Activated CD4-positive, alpha-beta T cell treated with anti-CD3 and anti-CD28 coated beads for 24 hours (primary cell): Measurements from ENCODE around the gene ACSL6.

ENCODE experiments used
- DNase-seq, 2 donors: peaks; one replicate each; pipeline ENCODE4 v3.0.0-alpha.2; 2020; ENCODE audit warnings: low read depth in 2 of 2

Gene ACSL6

DNA sequence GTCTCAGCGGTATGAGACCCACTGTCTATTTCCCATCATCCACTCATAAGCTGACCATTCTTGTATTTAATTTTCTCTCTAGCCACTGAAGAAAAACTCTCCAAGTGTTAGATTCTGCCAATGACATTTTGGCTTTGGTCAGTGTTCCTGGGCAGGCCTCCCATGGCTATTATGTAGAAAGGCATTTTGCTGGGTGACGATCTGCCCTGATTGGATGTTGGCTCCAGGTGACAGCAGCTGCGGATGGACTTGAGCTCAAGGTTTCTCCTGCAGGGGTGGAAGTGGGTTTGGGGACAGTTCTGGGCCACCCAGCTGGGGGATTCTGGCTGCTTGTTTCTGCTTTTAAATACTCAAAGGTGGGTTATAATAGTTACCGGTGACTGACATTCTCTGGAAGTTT is 31.6 kb downstream of the ACSL6 start:
- DNase-seq, result no peak

DNA sequence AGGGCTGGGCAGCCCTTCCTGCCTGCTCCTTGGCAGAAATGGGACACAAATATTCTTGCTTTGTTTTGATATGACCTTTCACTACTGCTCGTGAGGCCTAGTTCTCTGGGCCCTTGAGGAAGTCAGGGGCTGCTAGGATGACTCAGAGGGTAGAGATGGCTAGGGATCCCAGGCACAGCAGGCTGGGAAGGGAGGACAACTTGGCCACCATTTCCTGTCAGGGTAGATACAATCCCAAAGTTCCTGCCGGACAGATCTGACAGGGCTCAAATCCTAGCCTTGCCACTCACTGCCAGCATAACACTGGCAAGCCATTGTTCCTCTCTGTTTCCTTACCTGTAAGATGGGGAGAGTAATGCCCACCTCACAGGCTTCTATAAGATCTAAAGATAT is 34.2 kb downstream of the ACSL6 start:
- no peak for DNase-seq

DNA sequence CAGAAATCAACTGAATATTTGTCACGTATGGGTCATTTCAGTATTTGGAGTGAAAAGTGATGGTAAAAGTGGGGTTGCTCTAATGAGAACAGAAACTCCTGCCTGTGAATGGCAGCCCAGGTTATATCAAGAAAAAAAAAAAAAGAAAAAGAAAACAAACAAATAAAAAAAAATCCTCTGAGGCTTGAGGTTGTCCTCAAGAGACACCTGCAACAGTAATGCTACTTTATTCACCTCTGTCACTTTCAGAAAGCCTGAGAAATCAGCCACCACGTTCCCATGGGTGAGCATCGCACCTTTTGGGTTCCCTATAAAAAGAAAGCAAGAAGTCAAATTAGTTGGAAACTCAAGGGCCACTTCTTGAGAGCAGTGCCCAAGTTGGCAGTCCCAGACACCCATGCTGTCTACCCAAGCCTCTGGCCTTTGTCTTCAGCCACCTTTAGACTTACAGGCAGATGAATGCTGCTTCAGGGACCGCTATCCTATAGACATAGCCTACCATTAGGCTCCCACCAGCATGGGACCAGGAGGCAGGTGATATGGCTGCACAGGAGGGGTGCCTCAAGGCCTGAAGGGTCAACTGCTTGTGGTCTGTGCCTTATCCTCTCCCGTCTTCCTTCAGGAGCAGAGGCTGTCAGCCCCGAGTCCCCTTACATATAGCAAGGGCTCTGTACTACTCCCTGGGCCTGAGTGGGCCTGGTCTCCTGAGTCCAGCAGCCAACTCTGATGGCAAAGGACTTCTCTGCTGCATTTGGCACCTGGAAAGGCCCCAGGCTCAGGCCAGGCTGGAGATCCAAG is 34.8 kb downstream of the ACSL6 start:
- DNase-seq, result no peak

DNA sequence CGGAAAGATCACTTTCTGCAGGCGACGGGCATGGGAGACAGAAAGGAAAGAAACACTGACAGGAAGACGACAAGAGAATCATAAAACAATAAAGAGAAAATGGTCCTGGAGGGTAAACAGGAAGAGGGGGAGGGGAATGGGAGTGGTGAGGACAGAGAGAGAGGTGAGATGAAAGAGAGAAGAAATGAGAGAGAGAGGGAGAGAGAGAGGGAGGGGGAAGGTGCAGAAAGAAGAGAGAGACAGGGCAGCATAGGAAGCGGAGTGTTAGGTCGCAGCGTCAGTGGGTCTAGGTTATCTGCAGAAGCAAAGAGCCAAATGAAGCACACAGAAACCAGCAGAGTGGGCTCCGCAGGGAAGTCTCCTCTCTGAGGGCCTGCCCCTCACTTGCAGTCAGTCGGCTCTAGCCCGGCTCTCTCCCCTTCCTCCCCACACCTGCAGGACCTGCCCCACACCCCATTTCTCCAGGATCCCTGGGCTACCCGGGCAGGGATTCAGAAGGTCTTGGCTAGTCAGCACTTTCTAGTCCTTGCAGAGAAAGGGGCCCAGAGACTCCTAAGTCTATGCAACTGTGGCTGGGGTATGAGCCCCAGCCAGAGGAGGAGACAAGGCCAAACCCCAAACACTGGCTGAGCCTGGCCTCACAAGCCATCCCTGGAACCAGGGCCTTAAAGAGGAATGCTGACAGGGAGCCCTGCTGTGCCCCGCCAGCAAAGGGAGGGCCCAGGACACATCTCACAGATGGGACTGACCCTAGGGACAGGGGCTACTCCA is 36.3 kb downstream of the ACSL6 start:
- DNase-seq, result no peak

DNA sequence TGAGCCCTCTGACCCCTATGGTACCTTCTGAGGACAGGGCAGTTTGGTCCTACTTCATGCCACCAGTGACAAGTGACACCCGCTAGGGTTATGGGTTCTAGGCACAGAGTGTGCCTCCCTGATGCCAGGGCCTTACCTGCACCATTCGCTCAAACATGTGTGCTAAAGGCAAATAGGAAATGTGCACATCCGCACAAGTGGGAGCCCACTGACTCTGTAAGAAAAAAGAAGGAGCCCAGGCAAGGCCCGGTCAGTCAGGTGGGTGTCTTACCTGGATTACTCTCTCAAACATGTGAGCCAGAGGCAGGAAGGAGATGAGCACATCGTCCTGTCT is 36.9 kb downstream of the ACSL6 start:
- DNase-seq, result no peak

DNA sequence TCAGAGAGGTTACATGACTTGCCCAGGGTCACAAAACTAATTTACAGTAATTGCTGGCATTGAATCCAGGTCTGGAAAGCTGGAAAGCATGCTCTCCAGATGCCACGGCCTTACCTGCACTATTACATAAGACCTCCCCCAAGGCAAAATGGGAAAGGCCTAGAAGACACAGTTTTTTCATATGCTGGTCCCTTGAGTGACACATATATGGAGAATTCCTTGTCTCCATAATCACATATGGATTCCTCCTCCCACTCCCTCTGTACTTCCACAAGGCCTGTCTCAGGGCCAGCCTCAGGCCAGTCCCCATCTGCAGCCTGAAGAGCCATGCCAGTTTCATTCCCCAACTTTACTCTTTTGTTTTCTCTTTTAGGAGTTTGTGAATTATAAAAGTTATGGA is 37.4 kb downstream of the ACSL6 start:
- no peak for DNase-seq

DNA sequence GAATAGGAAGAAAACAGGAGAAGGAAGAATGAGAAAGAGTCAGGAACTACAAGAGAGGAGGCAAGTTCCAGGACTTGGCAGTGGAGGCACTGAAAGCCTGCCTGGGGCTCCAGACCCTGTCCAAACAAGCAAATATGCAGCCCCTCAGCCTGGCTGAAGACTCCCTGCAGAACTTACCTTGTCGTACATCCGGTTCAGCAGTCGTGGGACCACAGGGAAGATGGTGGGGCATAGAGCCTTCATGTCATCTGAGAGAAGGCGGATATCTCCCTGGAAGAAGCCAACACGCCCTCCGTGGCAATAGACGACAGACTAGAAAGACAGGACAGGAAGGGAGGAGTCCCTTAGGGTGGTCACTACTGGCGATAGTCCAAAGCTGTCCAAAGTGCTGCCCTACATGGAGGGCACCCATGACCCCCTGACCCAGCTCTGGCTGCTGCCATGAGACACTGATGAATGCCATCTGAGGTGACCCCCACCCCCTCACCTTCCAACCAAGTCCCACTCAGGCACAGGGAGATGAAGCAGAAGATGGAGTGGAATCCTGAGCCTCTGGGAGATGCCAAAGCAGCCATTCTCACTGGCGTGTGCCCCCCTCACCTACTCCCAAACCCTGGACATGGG is 38.3 kb downstream of the ACSL6 start:
- no peak for DNase-seq

DNA sequence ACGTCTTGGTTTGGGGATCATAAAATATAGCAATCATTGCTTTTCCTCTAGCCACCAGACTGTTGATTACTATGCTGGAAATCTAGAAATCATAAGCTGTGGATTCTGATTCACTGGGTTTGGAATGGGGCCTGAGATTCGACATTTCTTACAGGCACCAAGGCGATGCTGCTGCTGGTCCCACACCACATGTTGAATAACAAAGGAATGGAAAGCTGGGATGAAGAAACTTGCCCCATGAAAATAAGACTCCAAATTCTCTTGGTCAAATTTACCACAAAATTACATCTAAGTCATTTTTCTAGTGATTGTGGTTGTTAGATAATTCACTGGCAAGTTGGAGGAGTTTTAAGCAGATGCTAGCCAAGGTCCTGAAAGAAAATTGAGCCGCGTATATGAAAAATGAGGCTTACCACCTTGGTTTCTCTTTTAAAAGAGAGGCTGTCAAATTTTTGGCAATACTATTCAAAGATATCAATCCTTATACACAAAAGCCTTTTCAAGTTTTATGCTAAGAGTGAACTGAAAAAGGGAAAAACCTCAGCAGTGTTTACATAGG is 43.0 kb downstream of the ACSL6 start:
- no peak for DNase-seq

DNA sequence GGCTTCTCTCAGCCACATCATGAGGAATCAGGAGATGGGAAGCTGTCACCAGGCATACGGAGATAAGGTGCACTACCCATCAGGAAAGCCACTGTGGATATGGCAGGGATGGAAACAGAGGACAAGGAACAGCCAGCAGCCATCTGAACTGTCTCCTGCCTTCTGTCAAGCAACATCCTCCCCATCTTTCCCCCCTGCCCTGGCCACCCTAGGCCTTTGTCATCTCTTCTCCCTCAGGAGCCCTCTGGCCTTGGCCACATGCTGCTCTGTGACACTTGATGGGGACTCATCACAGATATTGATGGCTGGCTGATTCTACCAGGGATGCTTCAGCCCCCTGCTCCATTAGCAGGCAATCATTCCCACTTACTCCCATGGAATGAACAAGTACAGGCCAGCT is 44.9 kb downstream of the ACSL6 start:
- no peak for DNase-seq

DNA sequence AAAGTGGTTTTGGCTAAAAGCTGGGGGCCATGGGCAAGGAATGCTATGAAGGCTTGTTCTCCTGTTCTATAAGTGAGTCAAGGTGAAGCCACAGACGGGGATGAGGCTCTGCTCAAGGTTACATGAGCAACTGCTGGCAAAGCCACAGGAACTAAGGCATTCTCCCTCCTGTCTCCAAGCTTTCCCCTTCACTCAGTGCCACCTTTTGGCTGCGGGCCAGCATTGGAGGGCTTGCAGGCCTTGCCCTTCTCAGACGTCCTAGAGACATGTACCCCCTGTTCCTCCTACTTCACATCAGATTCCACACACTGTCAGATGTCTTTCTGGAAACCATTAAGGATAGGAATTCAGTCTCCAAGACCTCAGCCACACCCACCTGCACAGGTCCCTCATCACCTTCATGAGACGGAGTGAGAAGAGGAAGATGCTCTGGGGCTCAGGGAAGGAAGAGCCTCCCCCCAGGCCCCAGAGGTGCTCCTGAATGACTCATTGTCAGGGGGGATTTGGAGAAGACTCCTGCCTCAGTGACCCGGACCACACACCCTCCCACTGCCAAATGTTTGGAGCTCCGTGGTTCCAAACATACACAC is 45.5 kb downstream of the ACSL6 start:
- DNase-seq, result no peak

DNA sequence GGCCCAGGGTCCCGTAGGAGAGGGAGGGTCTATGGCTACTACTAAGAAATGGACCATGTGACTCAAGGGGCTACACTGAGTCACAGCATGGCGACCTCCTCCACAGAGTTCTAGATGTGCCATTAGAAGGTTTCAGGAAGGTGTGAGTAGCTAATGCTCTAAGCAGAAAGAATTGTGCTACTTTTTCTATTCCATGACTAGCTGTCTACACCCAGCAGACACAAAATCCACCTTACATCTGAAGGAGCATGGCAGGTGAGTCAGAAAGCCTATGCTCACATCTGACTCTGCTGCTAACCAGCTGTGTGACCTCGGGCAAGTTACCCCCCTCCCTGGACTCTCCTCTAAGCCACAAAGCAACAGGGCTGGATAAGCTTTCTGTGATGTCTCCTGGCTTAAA is 51.6 kb downstream of the ACSL6 start:
- DNase-seq, result no peak

DNA sequence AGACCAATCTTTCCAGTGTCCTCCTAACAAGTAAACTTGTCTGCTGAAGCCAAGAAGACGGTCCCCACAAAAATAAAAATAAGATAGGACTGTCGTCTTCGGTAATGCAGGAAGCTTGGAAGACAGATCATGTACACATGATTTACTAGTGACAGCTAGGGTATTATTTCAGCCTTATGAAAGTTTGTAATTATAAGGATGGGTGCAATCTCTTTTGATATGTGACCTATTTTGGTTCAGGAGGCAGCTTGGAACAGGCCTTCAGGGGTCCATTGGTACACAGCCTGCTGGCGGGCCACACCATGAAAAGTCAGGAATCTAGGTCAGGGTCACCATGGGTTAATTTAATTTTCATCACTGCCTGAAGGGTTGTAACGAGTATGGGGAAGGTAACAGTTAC is 52.3 kb downstream of the ACSL6 start:
- no peak for DNase-seq

DNA sequence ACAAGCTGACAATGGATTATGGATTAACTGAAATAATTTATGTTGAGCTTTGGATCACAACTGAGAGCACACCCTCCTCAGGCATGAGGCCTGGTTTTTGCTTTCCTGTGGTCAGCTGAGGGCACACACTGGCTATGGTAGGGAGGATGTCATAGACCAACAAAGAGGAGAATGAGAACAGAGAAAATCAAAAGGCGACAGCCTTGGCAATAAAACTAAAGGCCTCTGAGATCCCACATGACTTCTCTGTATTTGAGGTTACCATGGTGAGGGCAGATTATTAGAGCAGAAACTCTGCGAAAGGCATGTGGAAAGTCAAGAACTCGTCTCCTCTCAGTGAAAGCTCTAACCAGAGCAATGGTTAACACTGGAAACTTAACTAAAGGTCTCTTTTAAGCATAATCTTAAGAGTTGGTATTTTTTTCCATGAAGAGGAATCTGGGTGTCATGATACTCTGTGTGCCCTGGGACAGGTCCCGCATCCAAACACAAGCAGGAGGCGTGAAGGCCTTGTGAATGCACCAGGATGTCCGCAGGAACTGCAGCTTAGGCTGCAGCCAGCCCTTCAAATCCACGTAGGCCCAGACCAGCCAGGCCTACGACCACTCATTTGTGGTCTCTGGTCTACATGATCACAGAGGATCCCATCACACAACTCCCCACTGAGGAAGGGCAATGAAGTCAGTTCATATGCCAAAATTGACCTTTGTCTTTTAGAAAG is 53.6 kb downstream of the ACSL6 start:
- no peak for DNase-seq

DNA sequence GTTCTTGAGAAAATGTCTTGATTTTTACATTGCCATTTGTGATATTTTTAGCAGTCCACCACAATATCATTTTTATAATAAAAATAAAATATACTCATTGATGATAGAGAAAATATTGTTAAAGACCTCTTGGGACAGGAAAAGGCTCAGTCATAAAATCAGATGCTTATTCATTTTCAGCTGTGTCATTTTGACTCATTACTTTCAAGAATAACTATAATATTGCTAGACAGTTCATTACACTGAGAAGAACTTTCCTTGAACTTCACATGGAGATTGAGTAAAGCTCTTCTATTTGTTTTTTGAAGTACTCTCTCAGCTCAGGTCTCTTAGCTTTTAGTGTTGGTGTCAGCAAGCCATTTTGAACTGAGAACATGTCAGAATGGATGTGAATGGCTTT is 57.5 kb downstream of the ACSL6 start:
- DNase-seq, result no peak

DNA sequence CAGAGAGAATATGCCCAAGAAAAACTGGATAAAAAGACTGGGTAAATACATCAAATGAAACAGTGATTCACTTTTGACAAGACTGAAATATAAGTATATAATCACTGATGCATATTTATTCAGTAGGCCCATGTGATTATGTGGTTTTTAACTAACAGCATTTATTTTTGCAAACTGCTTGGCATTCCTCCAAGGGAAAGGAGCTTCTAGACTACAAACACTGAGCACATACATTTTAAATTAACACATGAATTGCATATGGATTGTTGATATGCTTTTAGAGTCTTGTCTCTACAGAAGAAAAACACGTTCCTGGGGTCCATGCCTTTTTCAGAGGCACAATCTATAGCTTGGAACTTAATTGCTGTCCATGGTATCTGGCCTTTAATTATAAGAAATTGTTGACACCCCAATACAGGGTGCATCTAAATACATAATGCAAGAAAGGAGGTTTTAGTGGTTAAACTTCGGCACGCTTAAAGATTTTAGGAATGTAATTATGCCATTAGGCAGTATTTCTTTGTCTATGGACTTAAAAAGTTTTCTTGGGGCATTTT is 59.1 kb downstream of the ACSL6 start:
- DNase-seq, result no peak

DNA sequence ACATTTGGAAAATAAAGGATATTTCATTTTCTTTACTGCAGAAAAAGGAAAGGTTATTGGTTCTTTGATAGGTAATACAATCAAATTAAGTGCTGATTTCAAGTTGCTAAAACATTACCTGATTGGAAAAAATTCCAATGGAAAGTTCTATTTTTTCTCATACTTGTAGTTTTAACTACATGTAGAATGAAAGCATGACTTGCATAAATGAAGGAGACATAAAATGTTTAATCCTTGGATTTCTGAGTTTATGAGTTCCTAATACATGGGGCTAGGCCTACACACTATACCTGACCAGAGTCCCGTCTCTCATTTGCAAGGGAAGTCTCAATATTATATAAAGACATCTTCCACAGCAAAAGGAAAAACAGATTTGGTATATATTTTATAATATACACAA is 60.8 kb downstream of the ACSL6 start:
- no peak for DNase-seq

DNA sequence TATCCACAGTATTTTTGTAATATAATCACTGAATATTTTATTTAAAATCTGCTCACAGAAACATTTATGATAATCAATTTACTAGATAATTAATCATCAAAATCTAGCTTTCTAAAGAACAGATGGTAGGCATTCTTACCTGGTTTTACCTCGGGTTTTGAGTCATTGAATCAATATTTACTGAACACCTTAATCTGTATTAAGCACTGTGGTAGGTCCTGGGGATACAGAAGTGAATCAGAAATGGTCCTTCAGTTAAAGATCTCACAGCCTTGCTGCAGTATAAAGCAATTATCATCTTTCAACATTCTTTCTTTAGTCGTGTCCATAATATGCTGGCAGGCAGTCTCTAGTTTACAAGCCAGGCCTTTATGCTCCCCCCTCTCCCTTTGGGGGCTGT is 64.0 kb downstream of the ACSL6 start:
- DNase-seq, result no peak

DNA sequence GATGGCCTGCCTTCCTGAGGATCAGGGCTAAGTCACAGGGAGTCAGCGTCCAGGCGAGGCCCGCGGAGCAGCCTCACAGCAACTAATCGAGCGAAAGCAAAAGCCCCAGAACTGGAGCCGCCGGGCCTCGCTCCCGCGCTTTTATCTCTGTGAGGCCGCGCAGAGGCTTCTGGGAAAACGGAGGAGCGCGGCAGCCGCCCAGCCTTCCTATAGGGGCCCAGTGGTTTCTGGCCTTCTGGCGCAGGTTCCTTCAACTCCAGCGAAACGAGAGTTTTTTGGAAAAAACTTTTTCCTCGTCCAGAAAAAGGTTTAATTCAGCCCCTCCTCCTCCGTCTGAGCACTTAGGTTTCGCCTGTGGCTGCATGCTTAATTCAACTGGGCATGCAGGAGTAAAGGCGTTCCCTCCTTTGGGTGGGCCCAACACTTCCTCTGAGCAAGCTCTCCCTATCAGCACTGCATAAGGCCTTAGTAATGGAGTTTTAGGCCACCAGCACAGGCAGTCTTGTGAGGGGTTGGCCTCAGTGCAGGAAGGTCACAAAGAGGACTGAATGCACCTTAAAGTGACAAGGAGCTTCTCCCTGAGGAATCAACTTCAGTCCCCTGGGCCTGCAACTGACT is 65.8 kb downstream of the ACSL6 start, which contains the start of gene MEIKIN:
MEIKIN (minus strand) TSS at position 113 of the 618 bp plus-strand sequence. CDS start 158 bp downstream, outside the sequence.
- DNase-seq, result no peak

DNA sequence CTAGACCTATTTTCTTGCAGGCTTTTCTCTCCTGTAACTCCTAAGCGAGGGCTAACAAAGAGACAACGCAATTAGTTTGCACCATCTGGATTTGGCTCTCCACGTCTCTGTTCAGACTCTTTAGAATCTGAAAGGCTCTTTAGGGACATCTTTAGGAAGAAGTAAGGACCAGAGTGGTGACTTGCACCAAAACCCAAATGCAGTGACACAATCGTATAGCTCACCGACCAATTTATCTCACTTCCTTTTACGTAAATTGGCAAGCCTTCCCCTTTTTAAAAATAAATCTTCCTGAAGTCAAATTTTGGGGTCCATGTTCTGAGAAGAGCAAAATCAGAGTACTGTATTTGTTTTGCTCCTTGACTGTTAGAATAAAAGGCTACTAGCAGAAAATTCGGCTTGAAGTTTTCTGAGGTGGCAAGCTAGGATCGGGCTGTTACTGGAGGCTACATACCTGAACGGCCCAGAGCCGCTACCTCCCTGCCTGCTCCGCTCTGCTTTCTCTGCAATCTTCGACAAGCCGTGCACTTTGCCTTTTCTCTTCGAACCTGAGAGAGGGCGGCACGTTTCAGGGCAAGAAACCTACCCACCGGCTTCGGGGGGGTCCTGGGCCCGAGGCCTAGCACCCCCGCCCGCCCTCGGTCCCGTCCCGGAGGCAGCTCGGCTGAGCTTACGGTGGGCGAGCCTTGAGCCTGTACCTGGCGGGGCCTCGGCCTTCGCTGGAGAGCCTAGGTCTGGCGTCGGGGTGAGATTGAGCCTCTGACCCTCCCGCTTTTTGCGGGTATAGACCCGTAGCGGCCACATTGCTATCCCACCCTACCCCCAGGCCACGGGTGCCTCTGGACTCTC is 66.5 kb downstream of the ACSL6 start:
- no peak for DNase-seq

DNA sequence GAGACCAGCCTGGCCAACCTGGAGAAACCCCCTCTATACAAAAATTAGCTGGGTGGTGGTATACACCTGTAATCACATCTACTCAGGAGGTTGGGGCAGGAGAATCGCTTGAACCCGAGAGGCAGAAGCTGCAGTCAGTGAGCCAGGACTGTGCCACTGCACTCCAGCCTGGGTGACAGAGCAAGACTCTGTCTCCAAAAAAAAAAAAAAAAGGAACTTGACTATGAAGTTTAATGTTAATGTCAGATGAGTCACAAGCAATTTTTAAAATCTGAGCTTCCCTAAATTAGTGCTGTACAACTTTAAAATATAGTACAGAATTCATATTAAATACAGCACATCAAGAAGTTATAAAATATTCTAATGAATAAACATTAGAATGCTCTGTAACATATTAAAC is 67.5 kb downstream of the ACSL6 start:
- DNase-seq, result no peak
